ENCODE results near the gene CD8A.

CD8A gene

GRCh38 chr2:86794861-86795260, 4.1 kb upstream of the CD8A start:
- DNase-seq (ENCODE audit: low read depth): no peak
- no peak for TF ChIP-seq MAX (IDR thresholded peaks at IDR 0.05; ENCODE audit: low read depth, low read length)
- TF ChIP-seq, protein P1, sequence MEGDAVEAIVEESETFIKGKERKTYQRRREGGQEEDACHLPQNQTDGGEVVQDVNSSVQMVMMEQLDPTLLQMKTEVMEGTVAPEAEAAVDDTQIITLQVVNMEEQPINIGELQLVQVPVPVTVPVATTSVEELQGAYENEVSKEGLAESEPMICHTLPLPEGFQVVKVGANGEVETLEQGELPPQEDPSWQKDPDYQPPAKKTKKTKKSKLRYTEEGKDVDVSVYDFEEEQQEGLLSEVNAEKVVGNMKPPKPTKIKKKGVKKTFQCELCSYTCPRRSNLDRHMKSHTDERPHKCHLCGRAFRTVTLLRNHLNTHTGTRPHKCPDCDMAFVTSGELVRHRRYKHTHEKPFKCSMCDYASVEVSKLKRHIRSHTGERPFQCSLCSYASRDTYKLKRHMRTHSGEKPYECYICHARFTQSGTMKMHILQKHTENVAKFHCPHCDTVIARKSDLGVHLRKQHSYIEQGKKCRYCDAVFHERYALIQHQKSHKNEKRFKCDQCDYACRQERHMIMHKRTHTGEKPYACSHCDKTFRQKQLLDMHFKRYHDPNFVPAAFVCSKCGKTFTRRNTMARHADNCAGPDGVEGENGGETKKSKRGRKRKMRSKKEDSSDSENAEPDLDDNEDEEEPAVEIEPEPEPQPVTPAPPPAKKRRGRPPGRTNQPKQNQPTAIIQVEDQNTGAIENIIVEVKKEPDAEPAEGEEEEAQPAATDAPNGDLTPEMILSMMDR (IDR thresholded peaks at IDR 0.05; ENCODE audit: low read depth, low read length): no peak
- no peak for TF ChIP-seq MYC (IDR thresholded peaks at IDR 0.05; ENCODE audit: low read depth, low read length)
- TF ChIP-seq POLR2A (IDR thresholded peaks at IDR 0.05; ENCODE audit: extremely low read depth, insufficient read length): no peak
- H3K4me3 ChIP-seq (ENCODE audit: low read depth, low read length): no peak overlapping the region

DNA sequence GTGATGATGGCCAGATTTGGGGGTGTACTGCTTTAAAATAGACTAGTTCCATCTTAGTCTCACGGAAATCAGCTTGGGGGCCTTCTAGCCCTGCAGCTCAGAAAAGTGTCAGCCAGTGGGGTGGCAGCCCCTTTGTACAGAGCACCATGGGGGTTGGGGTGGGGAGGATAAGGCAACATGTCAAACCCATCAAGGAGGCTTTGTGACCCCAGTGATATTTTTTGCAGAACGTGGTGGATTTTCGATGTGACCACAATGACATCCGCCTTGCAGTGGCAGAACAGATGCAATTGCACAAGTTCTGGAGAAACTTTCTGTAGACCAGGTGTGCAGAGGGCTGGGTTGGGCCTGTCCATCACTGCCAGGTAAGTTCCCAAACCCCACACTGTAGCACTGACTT, 3.0 kb upstream of the CD8A start:
- no peak for DNase-seq (ENCODE audit: low read depth)
- no peak for TF ChIP-seq POLR2A (IDR thresholded peaks at IDR 0.05; ENCODE audit: extremely low read depth, insufficient read length)
- TF ChIP-seq, protein P1 (IDR thresholded peaks at IDR 0.05; ENCODE audit: low read depth, low read length): no peak
- TF ChIP-seq MYC (IDR thresholded peaks at IDR 0.05; ENCODE audit: low read depth, low read length): no peak
- TF ChIP-seq MAX (IDR thresholded peaks at IDR 0.05; ENCODE audit: low read depth, low read length): no peak

GRCh38 chr2:86791573-86791972, 860 bp upstream of the CD8A start:
- TF ChIP-seq MYC (IDR thresholded peaks at IDR 0.05; ENCODE audit: low read depth, low read length) (no peak), POLR2A (IDR thresholded peaks at IDR 0.05; ENCODE audit: extremely low read depth, insufficient read length) (no peak), MAX (IDR thresholded peaks at IDR 0.05; ENCODE audit: low read depth, low read length) (no peak)
- TF ChIP-seq, protein P1 (IDR thresholded peaks at IDR 0.05; ENCODE audit: low read depth, low read length): no peak
- DNase-seq (ENCODE audit: low read depth): no peak
- H3K4me3 ChIP-seq (ENCODE audit: low read depth, low read length): peak overlapping the region; percentile 49

More for the DNA sequence above, 3.0 kb upstream of the CD8A start:
- no peak overlapping the region for H3K4me3 ChIP-seq (ENCODE audit: low read depth, low read length)

DNA sequence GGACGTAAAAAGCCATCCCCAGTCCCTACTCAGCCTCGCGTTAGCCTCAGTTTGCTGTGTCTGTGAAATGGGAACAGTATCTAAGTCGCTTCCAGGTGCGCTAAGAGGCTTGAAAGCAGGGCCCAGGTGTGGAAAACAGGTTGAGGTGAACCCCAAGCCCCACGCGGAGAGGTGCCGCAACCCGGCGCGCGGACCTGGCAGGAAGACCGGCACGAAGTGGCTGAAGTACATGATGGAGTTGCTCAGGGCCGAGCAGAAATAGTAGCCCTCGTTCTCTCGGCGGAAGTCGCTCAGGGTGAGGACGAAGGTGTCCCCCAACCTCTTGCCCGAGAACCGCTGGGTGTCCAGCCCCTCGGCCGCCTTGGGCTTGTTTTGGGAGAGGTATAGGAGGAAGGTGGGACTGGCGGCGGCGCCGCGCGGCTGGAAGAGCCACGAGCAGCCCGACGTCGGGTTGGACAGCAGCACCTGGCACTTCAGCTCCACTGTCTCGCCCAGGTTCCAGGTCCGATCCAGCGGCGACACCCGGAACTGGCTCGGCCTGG, 508 bp downstream of the CD8A start:
- TF ChIP-seq MYC (IDR thresholded peaks at IDR 0.05; ENCODE audit: low read depth, low read length) (no peak), MAX (IDR thresholded peaks at IDR 0.05; ENCODE audit: low read depth, low read length) (no peak), POLR2A (IDR thresholded peaks at IDR 0.05; ENCODE audit: extremely low read depth, insufficient read length) (no peak)
- TF ChIP-seq, protein P1 (IDR thresholded peaks at IDR 0.05; ENCODE audit: low read depth, low read length): no peak
- no peak for DNase-seq (ENCODE audit: low read depth)
- H3K4me3 ChIP-seq (ENCODE audit: low read depth, low read length): no peak overlapping the region

DNA sequence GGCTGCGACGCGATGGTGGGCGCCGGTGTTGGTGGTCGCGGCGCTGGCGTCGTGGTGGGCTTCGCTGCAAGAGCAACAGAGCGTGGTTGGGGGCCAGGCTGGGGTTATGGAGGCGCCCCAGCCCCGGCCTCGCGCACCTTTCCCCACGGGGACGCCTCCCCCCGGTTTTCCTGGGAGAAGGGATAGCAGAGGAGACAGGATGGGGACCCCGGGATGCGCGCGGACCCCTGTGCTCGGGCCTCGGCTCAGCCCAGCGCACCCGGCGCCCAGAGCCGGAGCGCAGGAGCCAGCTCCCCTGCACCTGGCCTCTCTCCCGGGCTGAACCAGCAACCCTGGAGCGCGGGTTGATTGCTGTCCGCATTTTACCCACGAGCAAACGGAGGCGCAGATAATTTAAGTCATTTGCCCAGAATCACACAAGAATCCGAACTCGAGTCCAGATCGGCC, 1.0 kb downstream of the CD8A start:
- H3K4me3 ChIP-seq (ENCODE audit: low read depth, low read length): no peak overlapping the region
- no peak for DNase-seq (ENCODE audit: low read depth)
- TF ChIP-seq MAX (IDR thresholded peaks at IDR 0.05; ENCODE audit: low read depth, low read length) (no peak), MYC (IDR thresholded peaks at IDR 0.05; ENCODE audit: low read depth, low read length) (no peak), POLR2A (IDR thresholded peaks at IDR 0.05; ENCODE audit: extremely low read depth, insufficient read length) (no peak)
- TF ChIP-seq, protein P1 (IDR thresholded peaks at IDR 0.05; ENCODE audit: low read depth, low read length): no peak

Measured in NB4 (cell line).